ENCODE measurements around the gene C19orf67.
"Not testable (repeated sequence)": the region's sequence is repeated elsewhere in the genome, so short reads cannot be mapped to it uniquely, and the experiment has no call there.

Gene C19orf67

DNA sequence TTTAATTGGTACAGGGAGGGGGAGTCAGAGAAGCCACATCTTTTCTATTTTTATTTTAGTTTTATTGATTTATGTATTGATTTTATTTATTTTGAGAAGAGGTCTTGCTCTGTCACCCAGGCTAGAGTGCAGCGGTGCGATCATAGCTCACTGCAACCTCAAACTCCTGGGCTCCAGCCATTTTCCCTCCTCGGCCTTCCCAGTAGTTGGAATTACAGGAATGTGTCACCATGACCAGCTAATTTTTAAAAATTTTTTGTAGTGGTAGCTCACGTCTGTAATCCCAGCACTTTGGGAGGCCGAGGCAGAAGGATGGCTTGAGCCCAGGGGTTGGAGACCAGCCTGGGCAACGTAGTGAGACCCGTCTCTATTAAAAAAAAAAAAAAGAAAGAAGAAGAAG, 49.9 kb downstream of the C19orf67 start:
- Histone ChIP-seq H3K27ac (no peak overlapping the region), H3K79me2 (no peaks in the 10 kb centered on the region), H2AFZ (no peak overlapping the region), H3K36me3 (ENCODE audit: control insufficient read depth, insufficient read depth, low read length) (no peaks in the 10 kb centered on the region), H3K9ac (no peak overlapping the region), H3K4me2 (ENCODE audit: low read length) (no peak overlapping the region), H3K4me3 (ENCODE audit: low read depth, low read length) (no peak overlapping the region), H3K4me1 (no peaks in the 10 kb centered on the region), H3K9me3 (ENCODE audit: control insufficient read depth, low read length) (no peaks in the 10 kb centered on the region), H3K27me3 (ENCODE audit: control insufficient read depth, insufficient read depth, low read length) (no peaks in the 10 kb centered on the region)
- TF ChIP-seq, protein P1, sequence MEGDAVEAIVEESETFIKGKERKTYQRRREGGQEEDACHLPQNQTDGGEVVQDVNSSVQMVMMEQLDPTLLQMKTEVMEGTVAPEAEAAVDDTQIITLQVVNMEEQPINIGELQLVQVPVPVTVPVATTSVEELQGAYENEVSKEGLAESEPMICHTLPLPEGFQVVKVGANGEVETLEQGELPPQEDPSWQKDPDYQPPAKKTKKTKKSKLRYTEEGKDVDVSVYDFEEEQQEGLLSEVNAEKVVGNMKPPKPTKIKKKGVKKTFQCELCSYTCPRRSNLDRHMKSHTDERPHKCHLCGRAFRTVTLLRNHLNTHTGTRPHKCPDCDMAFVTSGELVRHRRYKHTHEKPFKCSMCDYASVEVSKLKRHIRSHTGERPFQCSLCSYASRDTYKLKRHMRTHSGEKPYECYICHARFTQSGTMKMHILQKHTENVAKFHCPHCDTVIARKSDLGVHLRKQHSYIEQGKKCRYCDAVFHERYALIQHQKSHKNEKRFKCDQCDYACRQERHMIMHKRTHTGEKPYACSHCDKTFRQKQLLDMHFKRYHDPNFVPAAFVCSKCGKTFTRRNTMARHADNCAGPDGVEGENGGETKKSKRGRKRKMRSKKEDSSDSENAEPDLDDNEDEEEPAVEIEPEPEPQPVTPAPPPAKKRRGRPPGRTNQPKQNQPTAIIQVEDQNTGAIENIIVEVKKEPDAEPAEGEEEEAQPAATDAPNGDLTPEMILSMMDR (IDR thresholded peaks at IDR 0.05): no peak

DNA sequence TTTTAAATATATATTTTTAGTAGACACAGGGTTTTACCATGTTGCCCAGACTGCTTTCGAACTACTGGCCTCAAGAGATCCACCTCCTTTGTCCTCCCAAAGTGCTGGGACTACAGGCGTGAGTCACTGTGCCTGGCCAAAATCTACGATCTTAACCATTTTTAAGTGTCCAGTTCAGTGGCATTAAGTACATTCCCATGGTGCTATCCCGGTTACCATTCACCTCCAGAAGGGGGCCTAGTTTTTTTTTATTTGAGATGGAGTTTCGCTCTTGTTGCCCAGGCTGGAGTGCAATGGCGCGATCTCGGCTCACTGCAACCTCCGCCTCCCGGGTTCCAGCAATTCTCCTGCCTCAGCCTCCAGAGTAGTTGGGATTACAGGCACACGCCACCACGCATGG, 50.4 kb downstream of the C19orf67 start:
- not testable (repeated sequence) for H3K36me3 ChIP-seq (ENCODE audit: control insufficient read depth, insufficient read depth, low read length); H3K4me3 ChIP-seq (ENCODE audit: low read depth, low read length); H3K79me2 ChIP-seq; H3K27me3 ChIP-seq (ENCODE audit: control insufficient read depth, insufficient read depth, low read length); H3K9ac ChIP-seq; H2AFZ ChIP-seq; H3K9me3 ChIP-seq (ENCODE audit: control insufficient read depth, low read length); H3K4me2 ChIP-seq (ENCODE audit: low read length); H3K4me1 ChIP-seq; H3K27ac ChIP-seq

DNA sequence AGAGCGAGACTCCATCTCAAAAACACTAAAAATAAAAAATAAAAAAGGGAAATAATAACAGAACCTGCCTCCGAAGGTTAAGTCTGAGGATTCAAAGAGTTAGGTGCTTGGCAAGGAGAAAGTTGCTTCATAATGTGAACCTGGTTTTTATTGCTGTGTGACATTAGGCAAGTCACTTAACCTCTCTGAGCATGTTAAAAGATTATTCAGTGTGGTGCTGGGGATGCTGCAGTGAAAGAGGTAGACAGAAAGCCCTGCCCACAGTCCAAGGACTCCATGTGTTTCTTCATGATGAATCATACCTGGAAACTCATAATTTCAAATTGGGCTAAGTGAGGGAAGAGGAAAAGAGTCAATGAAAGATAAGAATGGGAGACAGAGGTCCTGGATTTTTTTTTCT, 51.6 kb downstream of the C19orf67 start:
- no peaks in the 10 kb centered on the region for H3K27me3 ChIP-seq (ENCODE audit: control insufficient read depth, insufficient read depth, low read length)
- H3K27ac ChIP-seq: no peak overlapping the region

DNA sequence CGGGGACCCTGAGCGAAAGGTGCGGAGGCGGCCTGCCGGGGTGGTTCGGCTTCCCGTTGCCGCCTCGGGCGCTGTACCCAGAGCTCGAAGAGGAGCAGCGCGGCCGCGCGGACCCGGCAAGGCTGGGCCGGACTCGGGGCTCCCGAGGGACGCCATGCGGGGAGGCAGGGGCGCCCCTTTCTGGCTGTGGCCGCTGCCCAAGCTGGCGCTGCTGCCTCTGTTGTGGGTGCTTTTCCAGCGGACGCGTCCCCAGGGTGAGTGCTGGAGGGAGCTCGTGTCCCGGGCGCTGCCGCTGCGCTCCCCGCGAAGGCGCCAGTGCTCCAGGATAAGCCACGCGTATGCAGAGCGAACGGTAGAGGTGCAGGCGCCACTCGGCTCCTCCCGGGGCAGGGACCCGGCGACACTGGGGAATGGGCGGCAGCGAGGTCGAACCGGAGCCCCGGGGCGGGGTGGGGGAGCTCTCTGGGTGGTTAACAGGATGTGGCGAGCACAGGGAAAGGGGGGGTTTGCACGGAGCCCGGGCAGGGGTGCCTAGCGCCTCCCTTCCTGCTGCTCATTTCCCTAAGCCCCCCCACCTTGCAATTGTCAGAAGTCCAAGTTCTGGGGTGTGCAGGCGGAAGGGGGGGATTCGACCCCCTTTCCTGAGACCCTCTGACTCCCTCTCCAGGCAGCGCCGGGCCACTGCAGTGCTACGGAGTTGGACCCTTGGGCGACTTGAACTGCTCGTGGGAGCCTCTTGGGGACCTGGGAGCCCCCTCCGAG, 53.7 kb downstream of the C19orf67 start, which contains the start of gene IL27RA:
Gene IL27RA (plus strand): TSS at position 44 of the 762 bp plus-strand sequence. CDS start 111 bp downstream, at position 155.
- Histone ChIP-seq H3K27me3 (ENCODE audit: control insufficient read depth, insufficient read depth, low read length) (no peaks in the 10 kb centered on the region), H3K9me3 (ENCODE audit: control insufficient read depth, low read length) (no peaks in the 10 kb centered on the region), H3K9ac (peak within 1 kb of the TSS; percentile 25), H3K4me2 (ENCODE audit: low read length) (peak within 1 kb of the TSS; percentile 93), H3K79me2 (no peaks in the 10 kb centered on the region), H3K36me3 (ENCODE audit: control insufficient read depth, insufficient read depth, low read length) (no peaks in the 10 kb centered on the region), H2AFZ (peak within 1 kb of the TSS; percentile 84), H3K27ac (peak within 1 kb of the TSS; percentile 34), H3K4me3 (ENCODE audit: low read depth, low read length) (peak within 1 kb of the TSS; percentile 61), H3K4me1 (no peaks in the 10 kb centered on the region)
- TF ChIP-seq, protein P1 (IDR thresholded peaks at IDR 0.05): peak; percentile 63

More for the DNA sequence above, 51.6 kb downstream of the C19orf67 start:
- TF ChIP-seq, protein P1 (IDR thresholded peaks at IDR 0.05): no peak
- H2AFZ ChIP-seq: no peak overlapping the region
- no peaks in the 10 kb centered on the region for H3K36me3 ChIP-seq (ENCODE audit: control insufficient read depth, insufficient read depth, low read length)
- no peak overlapping the region for H3K9ac ChIP-seq
- no peaks in the 10 kb centered on the region for H3K9me3 ChIP-seq (ENCODE audit: control insufficient read depth, low read length)
- no peak overlapping the region for H3K4me3 ChIP-seq (ENCODE audit: low read depth, low read length)
- H3K4me2 ChIP-seq (ENCODE audit: low read length): no peak overlapping the region
- H3K4me1 ChIP-seq: no peaks in the 10 kb centered on the region
- no peaks in the 10 kb centered on the region for H3K79me2 ChIP-seq
